K562 (cell line): ENCODE results near the gene BLOC1S4. TPM values are rescaled to one million over a fixed set of nuclear protein-coding genes. Genes with fewer than 3 reads are reported as not detected.

Experiments used
- ETS1 ChIP-seq: conservative IDR thresholded peaks from 2 replicates; pipeline ENCODE4 v1.6.1; 2011; ENCODE audit warnings: low read depth, mild to moderate bottlenecking, low read length; ENCODE audit not compliant: control insufficient read depth
- FOXM1 ChIP-seq, 2 experiments: fragments of 450-650 bp in 1 of 2; sonication (generic) in 1 of 2; formaldehyde crosslinking in 1 of 2; IDR thresholded peaks; 2 replicates each; pipeline versions ENCODE4 v1.6.1 to v1.9.0; 2017 to 2022; ENCODE audit warnings: low read depth in 2 of 2, mild to moderate bottlenecking in 2 of 2, missing genetic modification reagents in 1 of 2, moderate library complexity in 1 of 2
- JUND ChIP-seq, 2 experiments: IDR thresholded peaks; 2 replicates in 1 of 2; 3 replicates in 1 of 2; pipeline ENCODE4 v1.6.1; 2011; ENCODE audit warnings: borderline replicate concordance in 2 of 2, low read depth in 2 of 2, low read length in 2 of 2, improper control_type of control experiment in 1 of 2, missing biosample characterization in 1 of 2, missing genetic modification characterization in 1 of 2, missing genetic modification reagents in 1 of 2
- MEIS2 ChIP-seq: fragments of 450-650 bp; IDR thresholded peaks from 2 replicates; pipeline ENCODE4 v1.6.1; 2014; ENCODE audit warnings: mild to moderate bottlenecking; ENCODE audit not compliant: partially characterized antibody
- NFE2 ChIP-seq: IDR thresholded peaks from 2 replicates; pipeline ENCODE4 v1.6.1; 2014; ENCODE audit warnings: antibody characterized with exemption, low read depth
- PCBP1 ChIP-seq: fragments of 200-400 bp; formaldehyde crosslinking; IDR thresholded peaks from 2 replicates; pipeline ENCODE4 v1.6.1; 2018; ENCODE audit warnings: mild to moderate bottlenecking, low read depth, low read length; ENCODE audit not compliant: poor library complexity, severe bottlenecking
- RBFOX2 ChIP-seq: fragments of 200-400 bp; formaldehyde crosslinking; IDR thresholded peaks from 2 replicates; pipeline ENCODE4 v1.6.1; 2017; ENCODE audit warnings: low read depth, mild to moderate bottlenecking, low read length, moderate library complexity
- SMAD3 ChIP-seq: fragments of 450-650 bp; formaldehyde crosslinking; conservative IDR thresholded peaks from 2 replicates; pipeline ENCODE4 v1.4.0; 2020; ENCODE audit warnings: mild to moderate bottlenecking
- SNAPC5 ChIP-seq: fragments of 250-450 bp; sonication (Bioruptor Pico); IDR thresholded peaks from 2 replicates; pipeline ENCODE4 v1.8.0; 2021; ENCODE audit warnings: moderate library complexity, mild to moderate bottlenecking, inconsistent platforms
- SRSF7 ChIP-seq: fragments of 200-400 bp; formaldehyde crosslinking; optimal IDR thresholded peaks from 2 replicates; pipeline ENCODE3; 2017; ENCODE audit warnings: mild to moderate bottlenecking, low read depth, low read length
- TAF1 ChIP-seq: IDR thresholded peaks from 2 replicates; pipeline ENCODE4 v1.6.1; 2011; ENCODE audit warnings: mild to moderate bottlenecking, low read length, moderate library complexity; ENCODE audit not compliant: insufficient read depth, control insufficient read depth, severe bottlenecking; ENCODE audit errors: extremely low read depth
- TCFL5 ChIP-seq: fragments of 250-450 bp; sonication (Bioruptor Pico); conservative IDR thresholded peaks from 2 replicates; pipeline ENCODE4 v1.6.1; 2021; ENCODE audit warnings: mild to moderate bottlenecking, moderate library complexity, matching md5 sums
- ZFX ChIP-seq: sonication (generic); formaldehyde crosslinking; IDR thresholded peaks from 2 replicates; pipeline ENCODE4 v1.8.0; 2022; ENCODE audit warnings: mild to moderate bottlenecking, missing genetic modification reagents, moderate library complexity
- ZNF584 ChIP-seq: fragments of 200-800 bp; sonication (Bioruptor generic); IDR thresholded peaks from 2 replicates; pipeline ENCODE4 v1.6.1; 2016; ENCODE audit warnings: low read depth, mild to moderate bottlenecking, missing genetic modification characterization, missing compliant biosample characterization
- ZNF609 ChIP-seq: sonication (generic); formaldehyde crosslinking; IDR thresholded peaks from 2 replicates; pipeline ENCODE4 v1.8.1; 2023; ENCODE audit warnings: missing genetic modification reagents, mild to moderate bottlenecking, borderline replicate concordance
- ZNF717 ChIP-seq: fragments of 250-450 bp; sonication (Bioruptor Pico); IDR thresholded peaks from 2 replicates; pipeline ENCODE4 v1.5.0; 2021
- polyA plus RNA-seq, 8 experiments: library from polyadenylated mRNA; depleted of rRNA in 4 of 8; stranded (reverse) in 5 of 8; unstranded in 3 of 8; fragments of >200 nt; fragmentation: Nextera tagmentation in 2 of 8; fragmentation: Illumina TruSeq in 1 of 8; extraction: Ambion mirVana in 2 of 8; extraction: Trizol in 1 of 8; gene quantifications; 2 replicates each; pipeline versions ENCODE4 v1.2.1 to v1.2.3, GENCODE V29; 2011 to 2014; ENCODE audit warnings: inconsistent platforms in 1 of 8, missing spikeins in 1 of 8
- total RNA-seq, 7 experiments: library from RNA; depleted of rRNA in 6 of 7; stranded (reverse); fragments of >200 nt in 6 of 7; fragmentation: Illumina TruSeq in 2 of 7; extraction: Trizol in 2 of 7; gene quantifications; 2 replicates each; pipeline versions ENCODE4 v1.2.1 to v1.2.3, GENCODE V29; 2011 to 2021; ENCODE audit warnings: low replicate concordance in 1 of 7
- TF ChIP-seq, protein P1 (sequence below): sonication (generic); formaldehyde crosslinking; IDR thresholded peaks from 2 replicates; pipeline ENCODE4 v1.8.1; 2023; ENCODE audit warnings: mild to moderate bottlenecking, missing genetic modification reagents

The BLOC1S4 gene
- total and polyA plus RNA-seq, 9 of the 15 experiments (the other 6 are each of a cell fraction or from before 2014, with no cell fraction given), result 3.1 to 31.6 (median 11.2) TPM

- TF ChIP-seq ZNF609 (peak; percentile 62; the same call in 1 of the 2 replicates), MEIS2 (peak; percentile 98), FOXM1 (IDR thresholded peaks at IDR 0.05; ENCODE audit: low read depth) (no peak), FOXM1 (CRISPR knock-in tag; IDR thresholded peaks at IDR 0.05; ENCODE audit: low read depth) (0 out of 2 replicates have a peak, but pooled peaks have one; percentile 54), ZFX (CRISPR knock-in tag) (peak; percentile 87), JUND (IDR thresholded peaks at IDR 0.05; ENCODE audit: borderline replicate concordance, low read depth, low read length) (0 out of 2 replicates have a peak, but pooled peaks have one; percentile 17), JUND (tag; IDR thresholded peaks at IDR 0.05; ENCODE audit: borderline replicate concordance, low read depth, low read length) (no peak; the same call in 2 of the 3 replicates), ZNF584 (peak; percentile 73; the same call in 1 of the 2 replicates), ZNF717 (CRISPR knock-in tag) (no peak), TAF1 (peak; percentile 83), SRSF7 (peak; percentile 36), RBFOX2 (peak; percentile 94), NFE2 (no peak), PCBP1 (peak; percentile 21), SMAD3 (CRISPR knock-in tag) (0 out of 2 replicates have a peak, but pooled peaks have one; percentile 24), TCFL5 (no peak), SNAPC5 (no peak), ETS1 (peak; percentile 49; the same call in 1 of the 2 replicates)
- TF ChIP-seq, protein P1, sequence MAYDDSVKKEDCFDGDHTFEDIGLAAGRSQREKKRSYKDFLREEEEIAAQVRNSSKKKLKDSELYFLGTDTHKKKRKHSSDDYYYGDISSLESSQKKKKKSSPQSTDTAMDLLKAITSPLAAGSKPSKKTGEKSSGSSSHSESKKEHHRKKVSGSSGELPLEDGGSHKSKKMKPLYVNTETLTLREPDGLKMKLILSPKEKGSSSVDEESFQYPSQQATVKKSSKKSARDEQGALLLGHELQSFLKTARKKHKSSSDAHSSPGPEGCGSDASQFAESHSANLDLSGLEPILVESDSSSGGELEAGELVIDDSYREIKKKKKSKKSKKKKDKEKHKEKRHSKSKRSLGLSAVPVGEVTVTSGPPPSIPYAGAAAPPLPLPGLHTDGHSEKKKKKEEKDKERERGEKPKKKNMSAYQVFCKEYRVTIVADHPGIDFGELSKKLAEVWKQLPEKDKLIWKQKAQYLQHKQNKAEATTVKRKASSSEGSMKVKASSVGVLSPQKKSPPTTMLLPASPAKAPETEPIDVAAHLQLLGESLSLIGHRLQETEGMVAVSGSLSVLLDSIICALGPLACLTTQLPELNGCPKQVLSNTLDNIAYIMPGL (CRISPR knock-in tag), result peak; percentile 84
Observed at GRCh38 chr4:6716018-6716911, at the start of gene BLOC1S4 (continued).
